HepG2 (cell line): Measurements from ENCODE around the gene RIT2. TPM values are rescaled to one million over a fixed set of nuclear protein-coding genes. Genes with fewer than 3 reads are reported as not detected.

Experiments used
- ATAC-seq: fragments of 200-7000 bp; cut with Tn5 transposase; 3 replicates; pipeline ENCODE4 v1.9.1; 2020; ENCODE audit warnings: mild to moderate bottlenecking, moderate library complexity
- BruUV-seq: library from RNA; stranded (reverse); fragments of 400-500 nt; replicated peaks from 2 replicates; lab custom pipeline; 2021; lab: Mats Ljungman, UMichigan
- CTCF ChIA-PET: fragments of 300-600 bp; formaldehyde crosslinking; extraction: SDS; loops from one replicate; lab custom pipeline; 2021; ENCODE audit warnings: low total read pairs, inconsistent platforms, low intra/inter-chr PET ratio; lab: Yijun Ruan, JAX
- POLR2A ChIA-PET: fragments of 350-600 bp; sonication (Branson Sonifier 250); formaldehyde crosslinking; loops from one replicate; lab custom pipeline; 2020; ENCODE audit warnings: antibody characterized with exemption, inconsistent platforms; lab: Yijun Ruan, JAX
- DNase-seq: peaks from one replicate; pipeline ENCODE4 v3.0.0-alpha.2; 2015; ENCODE audit warnings: low spot score
- FAIRE-seq: peaks from 3 replicates; lab custom pipeline; 2011; peaks lifted over from hg19 to GRCh38; lab: Jason Lieb, UNC
- H2AFZ ChIP-seq: one replicate; pipeline ENCODE4 v1.6.1; 2011; ENCODE audit warnings: low read length, inconsistent platforms
- H3K27ac ChIP-seq: fragments of 300-600 bp; 3 replicates; pipeline ENCODE4 v1.8.0; 2011; ENCODE audit warnings: mixed run types, mild to moderate bottlenecking, mixed read lengths, low read length, inconsistent platforms; ENCODE audit not compliant: insufficient read depth; ENCODE audit errors: extremely low read length
- H3K27me3 ChIP-seq, 2 experiments: fragments of 200-600 bp in 1 of 2; 2 replicates in 1 of 2; 3 replicates in 1 of 2; pipeline versions ENCODE4 v1.6.0 to v1.8.0; 2011; ENCODE audit warnings: low read length in 2 of 2, mild to moderate bottlenecking in 2 of 2, moderate library complexity in 2 of 2, inconsistent platforms in 1 of 2; ENCODE audit not compliant: insufficient read depth in 2 of 2, control insufficient read depth in 1 of 2
- H3K36me3 ChIP-seq, 2 experiments: fragments of 200-600 bp in 1 of 2; replicated peaks in 1 of 2; 2 replicates in 1 of 2; 3 replicates in 1 of 2; pipeline versions ENCODE4 v1.5.1 to v1.8.0; 2011; ENCODE audit warnings: low read length in 2 of 2, inconsistent platforms in 1 of 2; ENCODE audit not compliant: insufficient read depth in 2 of 2, control insufficient read depth in 1 of 2
- H3K4me1 ChIP-seq: 2 replicates; pipeline ENCODE4 v1.5.1; 2012; ENCODE audit warnings: low read length, inconsistent platforms; ENCODE audit not compliant: insufficient read depth
- H3K4me2 ChIP-seq: 2 replicates; pipeline ENCODE4 v1.6.0; 2011; ENCODE audit warnings: low read depth, low read length, inconsistent platforms
- H3K4me3 ChIP-seq, 3 experiments: fragments of 200-600 bp in 1 of 3; sonication (generic), shearing (Covaris generic) in 1 of 3; replicated peaks in 1 of 3; 2 replicates each; pipeline ENCODE4 v1.5.1; 2011 to 2016; ENCODE audit warnings: low read length in 3 of 3, inconsistent platforms in 2 of 3, low read depth in 2 of 3, mild to moderate bottlenecking in 2 of 3, control low read depth in 1 of 3, mixed read lengths in 1 of 3; ENCODE audit not compliant: insufficient read depth in 1 of 3
- H3K79me2 ChIP-seq: one replicate; pipeline ENCODE4 v1.6.1; 2011; ENCODE audit warnings: low read length, inconsistent platforms; ENCODE audit not compliant: insufficient read depth
- H3K9ac ChIP-seq: 2 replicates; pipeline ENCODE4 v1.6.0; 2011; ENCODE audit warnings: mild to moderate bottlenecking, low read depth, low read length, inconsistent platforms; ENCODE audit not compliant: insufficient read depth
- H3K9me3 ChIP-seq: 2 replicates; pipeline ENCODE4 v1.5.1; 2012; ENCODE audit warnings: mild to moderate bottlenecking, low read length
- H4K20me1 ChIP-seq: 2 replicates; pipeline ENCODE4 v1.6.0; 2011; ENCODE audit warnings: inconsistent platforms, mild to moderate bottlenecking, low read length, moderate library complexity; ENCODE audit not compliant: insufficient read depth
- NFYC ChIP-seq: IDR thresholded peaks from 2 replicates; pipeline ENCODE4 v1.6.1; 2016; ENCODE audit warnings: missing genetic modification reagents, missing compliant biosample characterization
- SMAD3 ChIP-seq: sonication (generic); formaldehyde crosslinking; IDR thresholded peaks from 2 replicates; pipeline ENCODE4 v1.4.0; 2020; ENCODE audit warnings: missing genetic modification reagents
- XRCC5 ChIP-seq: fragments of 200-400 bp; formaldehyde crosslinking; optimal IDR thresholded peaks from 2 replicates; pipeline ENCODE3; 2017; ENCODE audit warnings: mild to moderate bottlenecking, low read length
- ZNF709 ChIP-seq: sonication (generic); formaldehyde crosslinking; IDR thresholded peaks from 2 replicates; pipeline ENCODE4 v1.5.0; 2020; ENCODE audit warnings: mild to moderate bottlenecking, missing genetic modification reagents
- ZSCAN20 ChIP-seq: sonication (generic); formaldehyde crosslinking; IDR thresholded peaks from 2 replicates; pipeline ENCODE4 v1.4.0; 2020; ENCODE audit warnings: missing genetic modification reagents, mild to moderate bottlenecking, borderline replicate concordance
- ZSCAN22 ChIP-seq: sonication (generic); formaldehyde crosslinking; IDR thresholded peaks from 2 replicates; pipeline ENCODE4 v1.4.0; 2020; ENCODE audit warnings: mild to moderate bottlenecking, missing genetic modification reagents
- ZZZ3 ChIP-seq: sonication (generic); formaldehyde crosslinking; IDR thresholded peaks from 2 replicates; pipeline ENCODE4 v1.4.0; 2020; ENCODE audit warnings: missing genetic modification reagents, mild to moderate bottlenecking, borderline replicate concordance
- WGBS: methylation state at CpG from one replicate; pipeline ENCODE4 v1.1.6; 2017; ENCODE audit warnings: low lambda C conversion rate; 5-methylcytosine and 5-hydroxymethylcytosine counted together
- in situ Hi-C: cut with HindIII; loops from 2 replicates; pipeline ENCODE4 v1.10.0; 2017; ENCODE audit warnings: low pct_unique_long_range_greater_than_20kb; ENCODE audit not compliant: extremely low pct_ligation_motif_present
- intact Hi-C: fragments of 100-400 bp; cut with micrococcal nuclease; formaldehyde crosslinking; loops from one replicate; pipeline ENCODE4 v1.10.0; 2022; ENCODE audit not compliant: unreplicated experiment
- polyA plus RNA-seq, 8 experiments: library from polyadenylated mRNA; depleted of rRNA in 3 of 8; stranded (reverse) in 7 of 8; unstranded in 1 of 8; fragments of >200 nt; fragmentation: Illumina TruSeq in 4 of 8; extraction: Trizol in 4 of 8; gene quantifications; 2 replicates each; pipeline versions ENCODE4 v1.2.1 to v1.2.3, GENCODE V29; 2011 to 2016; ENCODE audit warnings: low read depth in 4 of 8, missing spikeins in 1 of 8, mixed read lengths in 1 of 8; ENCODE audit not compliant: insufficient read depth in 1 of 8
- total RNA-seq, 5 experiments: library from RNA; depleted of rRNA; stranded (reverse); fragments of >200 nt; fragmentation: Illumina TruSeq; extraction: Trizol; gene quantifications; 2 replicates each; pipeline ENCODE4 v1.2.3, GENCODE V29; 2016; ENCODE audit warnings: low read depth in 1 of 5
- TF ChIP-seq, protein P1 (sequence below): sonication (generic); formaldehyde crosslinking; IDR thresholded peaks from 2 replicates; pipeline ENCODE4 v1.5.0; 2020; ENCODE audit warnings: missing genetic modification reagents, mild to moderate bottlenecking, borderline replicate concordance
- TF ChIP-seq, protein P2 (sequence below): sonication (generic); formaldehyde crosslinking; IDR thresholded peaks from 2 replicates; pipeline ENCODE4 v1.8.1; 2022; ENCODE audit warnings: mild to moderate bottlenecking, missing genetic modification reagents

RIT2 gene
- total and polyA plus RNA-seq, 2 of the 13 experiments (the other 11 are each of a cell fraction or from before 2014, with no cell fraction given): not detected

DNA sequence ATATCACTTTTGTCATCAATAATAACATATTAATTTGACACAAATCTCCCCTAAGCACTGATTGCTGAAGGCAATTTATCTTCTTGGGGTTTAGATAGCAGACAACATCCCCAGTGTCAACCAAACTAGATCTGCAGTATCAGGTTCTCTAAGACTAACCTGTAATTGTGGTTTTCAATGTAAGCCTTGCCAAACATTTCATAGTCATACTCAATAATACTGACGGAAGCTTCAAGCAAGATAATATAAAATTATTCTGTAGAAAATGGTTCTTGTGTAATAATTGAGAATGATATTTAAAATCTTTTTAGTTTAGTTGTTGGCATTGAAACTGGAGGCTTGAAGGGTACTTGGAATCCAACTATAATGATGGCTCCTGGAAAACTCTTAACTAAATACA lies 186.3 kb downstream of the RIT2 start:
- Histone ChIP-seq H3K4me3 (no peak overlapping the region), H3K9me3 (no peaks in the 10 kb centered on the region), H4K20me1 (no peaks in the 10 kb centered on the region), H3K9ac (no peak overlapping the region), H3K79me2 (no peaks in the 10 kb centered on the region), H3K27ac (no peak overlapping the region), H3K36me3 (no peaks in the 10 kb centered on the region), H2AFZ (no peak overlapping the region), H3K4me1 (no peaks in the 10 kb centered on the region), H3K4me2 (no peak overlapping the region), H3K27me3 (no peaks in the 10 kb centered on the region)
- ChIA-PET CTCF (no interaction called here), POLR2A (no interaction called here)
- in situ Hi-C loops: no loop called here
- 34% methylated on average over 1 of the region's 1 CpG for WGBS
- ATAC-seq: no peak
- BruUV-seq: no TSS peak
- no peak for FAIRE-seq
- intact Hi-C loops: no loop called here
- TF ChIP-seq ZSCAN20 (CRISPR knock-in tag): no peak
- no peak for TF ChIP-seq SMAD3
- TF ChIP-seq NFYC (CRISPR knock-in tag): no peak
- TF ChIP-seq, protein P1, sequence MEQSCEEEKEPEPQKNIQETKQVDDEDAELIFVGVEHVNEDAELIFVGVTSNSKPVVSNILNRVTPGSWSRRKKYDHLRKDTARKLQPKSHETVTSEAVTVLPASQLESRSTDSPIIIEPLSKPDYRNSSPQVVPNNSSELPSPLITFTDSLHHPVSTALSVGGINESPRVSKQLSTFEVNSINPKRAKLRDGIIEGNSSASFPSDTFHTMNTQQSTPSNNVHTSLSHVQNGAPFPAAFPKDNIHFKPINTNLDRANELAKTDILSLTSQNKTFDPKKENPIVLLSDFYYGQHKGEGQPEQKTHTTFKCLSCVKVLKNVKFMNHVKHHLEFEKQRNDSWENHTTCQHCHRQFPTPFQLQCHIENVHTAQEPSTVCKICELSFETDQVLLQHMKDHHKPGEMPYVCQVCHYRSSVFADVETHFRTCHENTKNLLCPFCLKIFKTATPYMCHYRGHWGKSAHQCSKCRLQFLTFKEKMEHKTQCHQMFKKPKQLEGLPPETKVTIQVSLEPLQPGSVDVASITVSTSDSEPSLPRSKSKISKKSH (CRISPR knock-in tag): no peak
- TF ChIP-seq ZZZ3: no peak
- no peak for TF ChIP-seq ZSCAN22 (CRISPR knock-in tag)
- TF ChIP-seq, protein P2, sequence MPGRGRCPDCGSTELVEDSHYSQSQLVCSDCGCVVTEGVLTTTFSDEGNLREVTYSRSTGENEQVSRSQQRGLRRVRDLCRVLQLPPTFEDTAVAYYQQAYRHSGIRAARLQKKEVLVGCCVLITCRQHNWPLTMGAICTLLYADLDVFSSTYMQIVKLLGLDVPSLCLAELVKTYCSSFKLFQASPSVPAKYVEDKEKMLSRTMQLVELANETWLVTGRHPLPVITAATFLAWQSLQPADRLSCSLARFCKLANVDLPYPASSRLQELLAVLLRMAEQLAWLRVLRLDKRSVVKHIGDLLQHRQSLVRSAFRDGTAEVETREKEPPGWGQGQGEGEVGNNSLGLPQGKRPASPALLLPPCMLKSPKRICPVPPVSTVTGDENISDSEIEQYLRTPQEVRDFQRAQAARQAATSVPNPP (CRISPR knock-in tag): no peak
- TF ChIP-seq ZNF709 (CRISPR knock-in tag): no peak
- no peak for TF ChIP-seq XRCC5
- DNase-seq: no peak
